ENCODE data around the gene RPTOR.

Gene RPTOR

GRCh38 chr17:80754846-80755245 is 210.2 kb downstream of the RPTOR start:
- H3K27ac ChIP-seq: no peak overlapping the region
- ChIA-PET POLR2A (ENCODE audit: low non-redundant PET) (no interaction called here), CTCF (interaction anchor here (0.6 kb wide), 2 partner anchors 17 to 58 kb away, joined by 3 read pairs; no protein-coding TSS in a partner anchor)
- TF ChIP-seq CTCF (conservative IDR thresholded peaks at IDR 0.05; ENCODE audit: low read depth): no peak
- no peak for DNase-seq (ENCODE audit: low spot score)

GRCh38 chr17:80755650-80756405 is 211.2 kb downstream of the RPTOR start:
- no peak overlapping the region for H3K27ac ChIP-seq
- ChIA-PET POLR2A (ENCODE audit: low non-redundant PET) (no interaction called here), CTCF (interaction anchor here (0.6 to 0.8 kb wide), 2 partner anchors 57 to 377 kb away, joined by 3 to 7 read pairs; no protein-coding TSS in a partner anchor)
- DNase-seq (ENCODE audit: low spot score): no peak
- no peak for TF ChIP-seq CTCF (conservative IDR thresholded peaks at IDR 0.05; ENCODE audit: low read depth)

GRCh38 chr17:80758481-80759376 is 214.1 kb downstream of the RPTOR start:
- ChIA-PET CTCF (interaction anchor here (0.7 kb wide), 2 partner anchors 51 to 489 kb away, joined by 3 to 4 read pairs; no protein-coding TSS in a partner anchor), POLR2A (ENCODE audit: low non-redundant PET) (no interaction called here)
- no peak for DNase-seq (ENCODE audit: low spot score)
- no peak for TF ChIP-seq CTCF (conservative IDR thresholded peaks at IDR 0.05; ENCODE audit: low read depth)
- peak overlapping the region; percentile 59 for H3K27ac ChIP-seq

- ChIA-PET POLR2A (ENCODE audit: low non-redundant PET) (no interaction called here), CTCF (interaction anchor here (0.7 kb wide), 1 partner anchor 490 kb away, joined by 4 read pairs; no protein-coding TSS in a partner anchor)
- TF ChIP-seq CTCF (conservative IDR thresholded peaks at IDR 0.05; ENCODE audit: low read depth): no peak
- DNase-seq (ENCODE audit: low spot score): no peak
- no peak overlapping the region for H3K27ac ChIP-seq
These were observed 214.7 kb downstream of the RPTOR start for GRCh38 chr17:80759377-80759673.

- peak overlapping the region; percentile 94 for H3K27ac ChIP-seq
- TF ChIP-seq CTCF (conservative IDR thresholded peaks at IDR 0.05; ENCODE audit: low read depth): no peak
- peak; percentile 51 for DNase-seq (ENCODE audit: low spot score)
- ChIA-PET POLR2A (ENCODE audit: low non-redundant PET) (no interaction called here), CTCF (no interaction called here)
These were observed 215.9 kb downstream of the RPTOR start for GRCh38 chr17:80760511-80760911.

GRCh38 chr17:80761110-80761871 is 216.7 kb downstream of the RPTOR start:
- peak; percentile 88 for DNase-seq (ENCODE audit: low spot score)
- peak overlapping the region; percentile 94 for H3K27ac ChIP-seq
- POLR2A ChIA-PET (ENCODE audit: low non-redundant PET): no interaction called here
- CTCF ChIA-PET: no interaction called here
- no peak for TF ChIP-seq CTCF (conservative IDR thresholded peaks at IDR 0.05; ENCODE audit: low read depth)

All from RWPE1 (cell line).